B cell (primary cell): ENCODE results near the gene DPAGT1. TPM values are rescaled to one million over a fixed set of nuclear protein-coding genes. Genes with fewer than 3 reads are reported as not detected.
A peak's percentile ranks its signal among the peaks of the same experiment; 100 is the strongest.

ENCODE experiments used
- ATAC-seq: fragments of 200-7000 bp; cut with Tn5 transposase; one replicate; pipeline ENCODE4 v1.10.0; 2021; ENCODE audit warnings: low read depth, mild to moderate bottlenecking, moderate number of reproducible peaks, moderate library complexity
- CTCF ChIA-PET: fragments of 350-600 bp; sonication (Branson Sonifier 250); formaldehyde crosslinking; loops from one replicate; lab custom pipeline; 2021; ENCODE audit warnings: antibody characterized with exemption, inconsistent platforms; lab: Charles Lee
- POLR2A ChIA-PET: fragments of 350-600 bp; sonication (Branson Sonifier 250); formaldehyde crosslinking; loops from one replicate; lab custom pipeline; 2021; ENCODE audit warnings: antibody characterized with exemption; lab: Charles Lee
- DNase-seq: peaks from one replicate; pipeline ENCODE4 v3.0.0; 2013
- H2AFZ ChIP-seq: 2 replicates; pipeline ENCODE4 v1.6.1; 2012; ENCODE audit warnings: mild to moderate bottlenecking, low read depth, low read length; ENCODE audit not compliant: insufficient read depth, poor library complexity, severe bottlenecking
- H3K27ac ChIP-seq, 2 donors: 1 replicate in 1 of 2; 2 replicates in 1 of 2; pipeline ENCODE4 v1.5.1; 2012 to 2013; ENCODE audit warnings: low read length in 2 of 2, mild to moderate bottlenecking in 2 of 2, moderate library complexity in 1 of 2
- H3K27me3 ChIP-seq, 4 experiments: fragments of 200-600 bp in 1 of 4; sonication (generic) in 1 of 4; replicated peaks in 1 of 4; 1 replicate in 2 of 4; 2 replicates in 2 of 4; pipeline versions ENCODE4 v1.6.1 to v1.7.0; 2013 to 2016; ENCODE audit warnings: low read length in 3 of 4, mild to moderate bottlenecking in 2 of 4, mixed read lengths in 1 of 4, moderate library complexity in 1 of 4; ENCODE audit not compliant: insufficient read depth in 4 of 4, control insufficient read depth in 3 of 4; ENCODE audit errors: control extremely low read depth in 1 of 4
- H3K36me3 ChIP-seq, 2 experiments: replicated peaks in 1 of 2; 1 replicate in 1 of 2; 2 replicates in 1 of 2; pipeline versions ENCODE4 v1.6.1 to v1.7.1; 2013; ENCODE audit warnings: low read length in 1 of 2; ENCODE audit not compliant: insufficient read depth in 2 of 2, control insufficient read depth in 1 of 2; ENCODE audit errors: control extremely low read depth in 1 of 2, extremely low read depth in 1 of 2
- H3K4me1 ChIP-seq, 2 donors: fragments of 200-600 bp in 1 of 2; sonication (generic) in 1 of 2; 1 replicate in 1 of 2; 2 replicates in 1 of 2; pipeline versions ENCODE4 v1.5.1 to v1.6.1; 2013 to 2017; ENCODE audit warnings: low read length in 2 of 2; ENCODE audit not compliant: control insufficient read depth in 2 of 2, insufficient read depth in 2 of 2
- H3K4me2 ChIP-seq: replicated peaks from 2 replicates; pipeline ENCODE3; 2012; ENCODE audit warnings: mild to moderate bottlenecking, low read depth, low read length; ENCODE audit not compliant: poor library complexity, severe bottlenecking
- H3K4me3 ChIP-seq, 5 experiments: fragments of 200-600 bp in 1 of 5; sonication (generic) in 1 of 5; 1 replicate in 3 of 5; 2 replicates in 2 of 5; pipeline versions ENCODE4 v1.5.1 to v1.7.0; 2011 to 2016; ENCODE audit warnings: low read length in 4 of 5, mild to moderate bottlenecking in 4 of 5, low read depth in 2 of 5, control low read depth in 1 of 5, moderate library complexity in 1 of 5; ENCODE audit not compliant: insufficient read depth in 1 of 5; ENCODE audit errors: control extremely low read depth in 1 of 5, extremely low read depth in 1 of 5
- H3K79me2 ChIP-seq: fragments of 200-600 bp; sonication (generic); one replicate; pipeline ENCODE4 v1.6.0; 2016; ENCODE audit warnings: low read length; ENCODE audit not compliant: control insufficient read depth, insufficient read depth
- H3K9ac ChIP-seq: fragments of 200-600 bp; sonication (generic); 2 replicates; pipeline ENCODE4 v1.6.1; 2017; ENCODE audit warnings: mild to moderate bottlenecking, low read length, moderate library complexity
- H3K9me3 ChIP-seq, 3 donors: one replicate each; pipeline versions ENCODE4 v1.6.1 to v1.7.1; 2013; ENCODE audit warnings: low read length in 2 of 3; ENCODE audit not compliant: control insufficient read depth in 2 of 3, insufficient read depth in 1 of 3; ENCODE audit errors: control extremely low read depth in 1 of 3
- H4K20me1 ChIP-seq: 2 replicates; pipeline ENCODE4 v1.6.0; 2012; ENCODE audit warnings: mild to moderate bottlenecking, low read length; ENCODE audit not compliant: insufficient read depth, control insufficient read depth, poor library complexity, severe bottlenecking
- H3K27ac Mint-ChIP-seq: one replicate; pipeline ENCODE4 v1.8.0; 2021; ENCODE audit warnings: mixed read lengths
- H3K27me3 Mint-ChIP-seq: one replicate; pipeline ENCODE4 v1.8.0; 2021; ENCODE audit warnings: mixed read lengths
- H3K4me1 Mint-ChIP-seq: one replicate; pipeline ENCODE4 v1.8.0; 2021; ENCODE audit warnings: mixed read lengths
- H3K4me3 Mint-ChIP-seq: one replicate; pipeline ENCODE4 v1.8.0; 2021; ENCODE audit warnings: mixed read lengths
- H3K9me3 Mint-ChIP-seq: one replicate; pipeline ENCODE4 v1.8.0; 2022; ENCODE audit warnings: mixed read lengths; ENCODE audit not compliant: insufficient read depth
- CTCF ChIP-seq: fragments of 200-600 bp; IDR thresholded peaks from one replicate; pipeline ENCODE4 v1.8.0; 2022; ENCODE audit warnings: antibody characterized with exemption, mild to moderate bottlenecking
- EZH2 ChIP-seq: IDR thresholded peaks from 2 replicates; pipeline ENCODE4 v1.6.1; 2012; ENCODE audit warnings: borderline replicate concordance, low read depth, mild to moderate bottlenecking, moderate library complexity, low read length; ENCODE audit not compliant: insufficient read depth, poor library complexity, severe bottlenecking
- WGBS: methylation state at CpG from one replicate; pipeline ENCODE4 v1.1.5; 2013; ENCODE audit warnings: missing lambda C conversion rate; ENCODE audit not compliant: insufficient coverage; 5-methylcytosine and 5-hydroxymethylcytosine counted together
- intact Hi-C: fragments of 100-400 bp; cut with micrococcal nuclease; formaldehyde crosslinking; loops from one replicate; pipeline ENCODE4 v1.10.0; 2022
- polyA plus RNA-seq: library from polyadenylated mRNA; depleted of rRNA; stranded (reverse); fragments of >200 nt; gene quantifications from 2 replicates; pipeline ENCODE4 v1.2.3, GENCODE V29; 2012
- total RNA-seq, 2 donors: library from RNA; stranded (reverse); fragments of 120-200 nt in 1 of 2; gene quantifications; 1 replicate in 1 of 2; 2 replicates in 1 of 2; pipeline versions ENCODE4 v1.2.3 to v1.2.4, GENCODE V29; 2013 to 2022

Gene DPAGT1
- total and polyA plus RNA-seq, 2 donors (not counting 1 experiment from before 2014, with no cell fraction given), result 38.3 to 64.3 TPM

DNA sequence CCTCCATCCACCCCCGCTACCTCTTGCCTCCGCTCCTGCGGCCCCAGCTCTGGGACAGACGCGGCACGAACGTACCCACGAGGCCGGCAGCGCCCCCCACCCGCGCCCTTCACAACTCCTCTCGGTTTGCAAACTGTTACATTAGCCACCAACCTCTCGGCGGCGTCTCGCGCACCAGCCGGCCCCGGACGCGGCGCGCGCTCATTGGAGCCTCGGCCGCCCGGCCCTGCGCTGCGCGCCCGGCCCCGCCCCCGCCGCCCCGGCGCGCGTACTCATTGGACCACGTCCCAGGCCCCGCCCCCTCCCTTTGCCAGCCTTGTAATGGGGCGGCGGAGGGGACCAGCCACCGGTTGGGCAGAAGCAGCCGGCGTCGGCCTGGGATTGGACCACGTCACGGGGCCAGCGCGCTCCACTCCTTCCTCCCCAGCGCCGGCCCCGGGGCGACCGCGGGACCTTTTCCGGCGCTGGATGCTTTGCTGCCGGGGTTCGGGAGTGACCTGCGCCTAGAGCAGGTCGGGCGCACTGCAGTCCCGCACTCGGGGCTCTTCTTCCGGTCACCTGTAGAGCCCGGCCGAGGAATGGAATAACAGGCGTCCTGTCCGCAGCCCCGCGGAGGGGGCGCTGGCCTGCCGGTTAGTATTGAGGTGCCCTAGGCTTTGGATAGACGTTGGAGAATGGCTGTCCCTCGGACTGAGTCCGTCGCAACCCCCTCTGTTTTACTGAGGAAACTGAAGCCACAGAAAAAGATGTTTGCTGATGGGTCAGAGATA lies 44.5 kb downstream of the DPAGT1 start, which contains the start of gene HYOU1:
TSS of gene HYOU1 (minus strand) at position 206 of the 770 bp plus-strand sequence. CDS start 1,045 bp downstream, outside the sequence.
- TF ChIP-seq EZH2, result no peak
- peak; percentile 6 for TF ChIP-seq CTCF
- peak within 1 kb of the TSS; percentile 36 to 95 (median 90) for H3K4me3 ChIP-seq
- H3K9ac ChIP-seq, result peak within 1 kb of the TSS; percentile 98
- peak within 1 kb of the TSS; percentile 98 for H3K4me2 ChIP-seq
- H4K20me1 ChIP-seq, result no peaks in the 10 kb centered on the region
- CTCF ChIA-PET, result interaction anchor here (0.7 to 2.2 kb wide), 7 partner anchors 10 to 1831 kb away, joined by 3 to 8 read pairs (median 5); partner anchors contain the start of gene VPS11
- Mint-ChIP-seq H3K27me3 (no peaks in the 10 kb centered on the region), H3K27ac (peak within 1 kb of the TSS; percentile 93), H3K9me3 (no peaks in the 10 kb centered on the region), H3K4me3 (peak within 1 kb of the TSS; percentile 97), H3K4me1 (peaks cover 36% of the 10 kb centered on the region)
- POLR2A ChIA-PET, result interaction anchor here (0.5 to 3.8 kb wide), 4 partner anchors 10 to 111 kb away, joined by 3 to 14 read pairs (median 3); partner anchors contain the start of gene VPS11
- no peaks in the 10 kb centered on the region for H3K9me3 ChIP-seq
- H3K36me3 ChIP-seq, result peaks cover 4 to 34% of the 10 kb centered on the region in 2 experiments
- peaks cover 18 to 29% of the 10 kb centered on the region in 2 donors for H3K4me1 ChIP-seq
- DNase-seq, result peak; percentile 99
- no peaks in the 10 kb centered on the region for H3K27me3 ChIP-seq
- WGBS, result under 1% methylated on average over 77 of the region's 79 CpGs
- H3K27ac ChIP-seq, result peak within 1 kb of the TSS; percentile 75 to 93
- peaks cover 55% of the 10 kb centered on the region for H3K79me2 ChIP-seq
- ATAC-seq, result peak; percentile 95
- peak within 1 kb of the TSS; percentile 97 for H2AFZ ChIP-seq
- intact Hi-C loops, result loop anchor here (1.0 to 2.0 kb wide), 9 partner anchors 10 to 140 kb away; partner anchors contain the start of genes CENATAC, HINFP, HMBS and RPS25
